GM12873 (cell line): ENCODE measurements around the gene MAP3K7.

Source experiments
- TF ChIP-seq, protein P1 (sequence below): IDR thresholded peaks from 2 replicates; pipeline ENCODE4 v1.5.1; 2012; ENCODE audit warnings: low read depth, mild to moderate bottlenecking, moderate library complexity, low read length, control low read depth; ENCODE audit not compliant: insufficient read depth; ENCODE audit errors: missing control alignments

The MAP3K7 gene

DNA sequence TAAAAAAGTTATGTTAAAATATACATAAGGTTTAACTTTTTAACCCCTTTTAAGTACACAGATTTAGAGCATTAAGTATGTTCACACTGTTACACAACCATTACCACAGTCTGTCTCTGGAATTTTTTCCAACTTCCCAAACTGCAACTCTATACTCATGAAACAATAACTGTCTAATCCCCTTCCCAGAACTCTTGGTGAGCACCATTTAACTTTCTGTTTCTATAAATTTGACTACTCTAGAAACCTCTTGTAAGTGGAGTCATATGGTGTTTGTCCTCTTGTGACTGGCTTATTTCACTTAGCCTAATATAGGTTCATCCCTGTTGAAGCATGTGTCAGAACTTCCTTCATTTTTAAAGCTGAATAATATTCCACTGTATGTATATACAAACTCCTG is 98.1 kb downstream of the MAP3K7 start:
- TF ChIP-seq, protein P1, sequence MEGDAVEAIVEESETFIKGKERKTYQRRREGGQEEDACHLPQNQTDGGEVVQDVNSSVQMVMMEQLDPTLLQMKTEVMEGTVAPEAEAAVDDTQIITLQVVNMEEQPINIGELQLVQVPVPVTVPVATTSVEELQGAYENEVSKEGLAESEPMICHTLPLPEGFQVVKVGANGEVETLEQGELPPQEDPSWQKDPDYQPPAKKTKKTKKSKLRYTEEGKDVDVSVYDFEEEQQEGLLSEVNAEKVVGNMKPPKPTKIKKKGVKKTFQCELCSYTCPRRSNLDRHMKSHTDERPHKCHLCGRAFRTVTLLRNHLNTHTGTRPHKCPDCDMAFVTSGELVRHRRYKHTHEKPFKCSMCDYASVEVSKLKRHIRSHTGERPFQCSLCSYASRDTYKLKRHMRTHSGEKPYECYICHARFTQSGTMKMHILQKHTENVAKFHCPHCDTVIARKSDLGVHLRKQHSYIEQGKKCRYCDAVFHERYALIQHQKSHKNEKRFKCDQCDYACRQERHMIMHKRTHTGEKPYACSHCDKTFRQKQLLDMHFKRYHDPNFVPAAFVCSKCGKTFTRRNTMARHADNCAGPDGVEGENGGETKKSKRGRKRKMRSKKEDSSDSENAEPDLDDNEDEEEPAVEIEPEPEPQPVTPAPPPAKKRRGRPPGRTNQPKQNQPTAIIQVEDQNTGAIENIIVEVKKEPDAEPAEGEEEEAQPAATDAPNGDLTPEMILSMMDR: no peak

DNA sequence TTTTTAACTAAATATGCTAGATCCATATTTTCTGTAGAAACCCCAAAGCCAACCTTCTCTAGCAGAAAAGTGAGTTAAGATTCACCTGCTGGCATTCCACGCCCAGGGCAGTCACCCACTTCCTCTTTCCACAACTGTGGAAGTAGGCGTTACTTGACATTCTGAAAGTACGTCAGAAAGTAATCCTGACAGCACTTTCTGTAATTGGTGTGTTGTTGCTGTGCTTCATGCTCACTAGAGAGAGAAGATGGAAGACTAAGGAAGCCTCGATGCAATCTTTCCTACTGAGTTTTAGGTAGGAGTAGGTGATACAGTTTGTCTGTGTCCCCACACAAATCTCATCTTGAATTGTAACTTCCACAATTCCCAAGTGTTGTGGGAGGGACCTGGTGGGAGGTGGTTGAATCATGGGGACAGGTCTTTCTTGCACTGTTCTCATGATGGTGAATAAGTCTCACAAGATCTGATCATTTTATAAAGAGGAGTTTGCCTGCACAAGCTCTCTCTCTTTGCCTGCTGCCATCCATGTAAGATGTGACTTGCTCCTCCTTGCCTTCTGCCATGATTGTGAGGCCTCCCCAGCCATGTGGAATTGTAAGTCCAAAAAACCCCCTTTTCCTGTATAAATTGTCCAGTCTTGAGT is 101.1 kb downstream of the MAP3K7 start:
- TF ChIP-seq, protein P1: no peak

DNA sequence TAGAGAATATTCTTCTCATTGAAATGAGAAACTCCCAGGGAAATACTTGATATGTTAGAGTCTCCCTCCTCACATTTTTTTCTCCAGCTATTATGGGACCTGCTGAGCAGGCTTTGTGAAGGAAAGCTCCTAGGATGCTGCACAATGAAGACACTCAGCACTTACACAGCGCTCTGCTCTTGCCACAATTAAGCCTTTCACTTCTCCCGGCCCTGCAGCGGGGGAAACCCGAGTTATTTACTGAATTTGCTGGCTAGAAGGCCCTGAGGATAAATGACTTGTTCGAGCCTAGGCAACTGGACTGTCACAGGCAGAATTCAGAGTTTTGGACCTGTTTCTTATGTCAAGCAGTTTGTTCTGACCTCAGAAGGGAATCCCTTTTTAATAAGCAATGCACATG is 102.0 kb downstream of the MAP3K7 start:
- TF ChIP-seq, protein P1: no peak

DNA sequence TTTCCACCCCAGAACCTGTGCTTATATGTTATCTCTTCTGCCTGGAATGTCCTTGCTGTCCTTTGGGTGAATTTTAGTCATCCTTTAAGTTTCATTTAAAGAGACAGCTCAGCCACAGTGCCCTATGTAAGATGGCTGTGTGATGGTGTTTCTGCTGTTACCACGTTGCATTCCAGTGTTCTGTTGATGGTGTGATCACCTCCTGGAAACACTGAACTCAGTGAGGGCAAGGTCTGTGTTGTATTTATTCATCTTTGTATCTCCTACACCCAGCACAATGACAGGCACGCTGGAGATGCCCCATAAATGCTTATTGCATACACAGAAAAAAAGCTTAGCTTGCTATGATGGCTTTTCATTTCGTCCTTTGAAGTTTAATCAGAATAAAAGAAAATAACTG is 102.5 kb downstream of the MAP3K7 start:
- TF ChIP-seq, protein P1: no peak

DNA sequence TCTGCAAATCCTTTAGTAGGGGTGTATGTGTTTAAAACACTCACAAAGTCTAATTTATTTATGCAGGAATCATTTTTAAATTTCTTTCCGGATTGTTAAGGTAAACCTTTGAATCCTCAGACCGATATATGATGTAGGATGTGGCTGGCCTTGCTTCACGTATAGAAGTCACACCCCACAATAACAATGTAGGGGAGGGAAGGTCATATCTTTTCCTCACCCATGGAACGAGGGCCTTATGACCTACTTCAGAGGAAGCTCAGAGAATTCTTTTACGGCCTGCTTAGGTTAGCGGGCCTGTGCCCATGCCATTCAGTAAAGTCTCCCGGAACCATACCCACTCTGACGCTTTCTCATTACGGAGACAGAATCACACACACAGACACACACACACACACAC is 102.9 kb downstream of the MAP3K7 start:
- TF ChIP-seq, protein P1: no peak

DNA sequence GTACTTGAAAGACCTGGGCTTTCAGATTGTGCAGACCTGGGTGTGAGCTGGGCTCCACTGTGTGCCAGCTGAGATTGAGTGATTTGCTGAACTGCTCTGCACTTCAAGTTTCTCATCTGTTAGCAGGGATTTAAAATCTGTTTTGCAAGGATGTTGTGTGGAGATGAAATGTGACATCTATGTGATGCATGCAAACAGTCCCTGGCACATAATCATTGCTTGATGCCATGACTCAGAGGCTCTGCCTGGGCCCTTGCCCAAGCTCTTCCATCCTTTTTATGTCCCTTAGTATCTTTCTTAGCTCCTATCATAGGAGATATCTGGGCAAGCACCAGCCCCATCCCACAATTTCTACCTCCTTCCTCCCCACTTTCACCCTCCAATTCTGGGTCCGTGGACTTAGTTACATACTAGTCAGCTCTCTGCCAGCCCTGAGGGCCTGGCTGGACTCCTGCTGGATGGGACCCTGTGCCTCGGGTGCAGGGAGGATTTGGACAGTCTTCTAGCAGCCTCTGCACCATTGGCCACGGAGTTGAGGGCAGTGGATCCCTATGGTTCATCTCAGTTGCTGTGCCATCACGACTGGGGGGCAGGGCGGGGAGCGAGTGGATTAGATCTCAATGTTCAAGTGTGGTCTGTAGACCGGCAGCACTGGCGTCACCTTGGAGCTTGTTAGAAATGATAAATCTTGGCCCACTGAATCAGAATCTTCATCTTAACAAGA is 103.6 kb downstream of the MAP3K7 start:
- TF ChIP-seq, protein P1: no peak

DNA sequence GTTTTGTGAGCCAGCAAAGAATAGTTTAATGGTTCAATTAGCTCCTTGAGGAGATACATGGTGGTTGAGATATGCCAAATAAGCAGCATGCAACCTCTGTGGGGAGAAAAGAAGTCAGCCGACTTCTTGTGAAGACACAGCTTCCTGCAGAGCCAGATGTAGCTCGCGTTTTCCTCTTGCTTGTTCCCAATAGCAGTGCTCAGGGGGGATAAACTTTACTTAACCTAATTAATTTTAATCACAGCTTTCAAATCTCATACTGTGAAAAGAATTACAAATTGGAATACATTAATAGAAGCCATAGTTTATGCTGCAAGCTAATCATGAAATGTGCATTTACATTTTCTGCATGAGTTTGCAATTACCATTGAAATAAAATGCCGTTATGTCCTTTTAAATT is 106.2 kb downstream of the MAP3K7 start:
- TF ChIP-seq, protein P1: no peak
